HepG2 (cell line): ENCODE results near the gene MYL11. TPM values are rescaled to one million over a fixed set of nuclear protein-coding genes. Genes with fewer than 3 reads are reported as not detected.

ENCODE experiments used
- ATF7 ChIP-seq, 2 experiments: fragments of 450-650 bp in 1 of 2; sonication (generic) in 1 of 2; formaldehyde crosslinking in 1 of 2; IDR thresholded peaks; 2 replicates each; pipeline versions ENCODE4 v1.4.0 to v1.6.1; 2016 to 2020; ENCODE audit warnings: antibody characterized with exemption in 1 of 2, mild to moderate bottlenecking in 1 of 2, missing genetic modification reagents in 1 of 2
- GATAD2A ChIP-seq: IDR thresholded peaks from 2 replicates; pipeline ENCODE4 v1.6.1; 2016
- IKZF4 ChIP-seq: sonication (generic); formaldehyde crosslinking; IDR thresholded peaks from 2 replicates; pipeline ENCODE4 v1.5.1; 2020; ENCODE audit warnings: borderline replicate concordance, mild to moderate bottlenecking, low read depth, missing genetic modification reagents; ENCODE audit errors: not compliant biosample characterization
- ISX ChIP-seq: sonication (generic); formaldehyde crosslinking; conservative IDR thresholded peaks from 2 replicates; pipeline ENCODE4 v1.5.0; 2020; ENCODE audit warnings: missing genetic modification reagents
- JARID2 ChIP-seq: sonication (generic); formaldehyde crosslinking; IDR thresholded peaks from 2 replicates; pipeline ENCODE4 v1.8.1; 2023; ENCODE audit warnings: missing genetic modification reagents, inconsistent platforms; ENCODE audit not compliant: insufficient replicate concordance
- NFE2 ChIP-seq: sonication (generic); formaldehyde crosslinking; IDR thresholded peaks from 2 replicates; pipeline ENCODE4 v1.4.0; 2020; ENCODE audit warnings: missing genetic modification reagents
- SRY ChIP-seq: sonication (generic); formaldehyde crosslinking; IDR thresholded peaks from 2 replicates; pipeline ENCODE4 v1.8.0; 2022; ENCODE audit warnings: mild to moderate bottlenecking, missing genetic modification reagents
- TBL1XR1 ChIP-seq: fragments of 150-350 bp; IDR thresholded peaks from 2 replicates; pipeline ENCODE4 v1.6.1; 2014; ENCODE audit warnings: borderline replicate concordance, low read length; ENCODE audit not compliant: partially characterized antibody
- ZBTB25 ChIP-seq: IDR thresholded peaks from 2 replicates; pipeline ENCODE4 v1.6.1; 2018; ENCODE audit warnings: missing genetic modification reagents
- ZHX2 ChIP-seq, 2 experiments: sonication (generic) in 1 of 2; formaldehyde crosslinking in 1 of 2; IDR thresholded peaks; 2 replicates each; pipeline versions ENCODE4 v1.6.1 to v1.9.0; 2014 to 2022; ENCODE audit warnings: antibody characterized with exemption in 1 of 2, borderline replicate concordance in 1 of 2, inconsistent platforms in 1 of 2, low read depth in 1 of 2, missing genetic modification reagents in 1 of 2
- ZNF460 ChIP-seq: sonication (generic); formaldehyde crosslinking; IDR thresholded peaks from 2 replicates; pipeline ENCODE4 v1.5.1; 2020; ENCODE audit warnings: missing genetic modification reagents, mild to moderate bottlenecking, borderline replicate concordance
- ZNF772 ChIP-seq: sonication (generic); formaldehyde crosslinking; IDR thresholded peaks from 2 replicates; pipeline ENCODE4 v1.5.0; 2020; ENCODE audit warnings: mild to moderate bottlenecking, missing genetic modification reagents
- ZXDC ChIP-seq: sonication (generic); formaldehyde crosslinking; IDR thresholded peaks from 2 replicates; pipeline ENCODE4 v1.5.0; 2020; ENCODE audit warnings: mild to moderate bottlenecking, missing genetic modification reagents
- polyA plus RNA-seq, 8 experiments: library from polyadenylated mRNA; depleted of rRNA in 3 of 8; stranded (reverse) in 7 of 8; unstranded in 1 of 8; fragments of >200 nt; fragmentation: Illumina TruSeq in 4 of 8; extraction: Trizol in 4 of 8; gene quantifications; 2 replicates each; pipeline versions ENCODE4 v1.2.1 to v1.2.3, GENCODE V29; 2011 to 2016; ENCODE audit warnings: low read depth in 4 of 8, missing spikeins in 1 of 8, mixed read lengths in 1 of 8; ENCODE audit not compliant: insufficient read depth in 1 of 8
- total RNA-seq, 5 experiments: library from RNA; depleted of rRNA; stranded (reverse); fragments of >200 nt; fragmentation: Illumina TruSeq; extraction: Trizol; gene quantifications; 2 replicates each; pipeline ENCODE4 v1.2.3, GENCODE V29; 2016; ENCODE audit warnings: low read depth in 1 of 5

The MYL11 gene
- total and polyA plus RNA-seq, 2 of the 13 experiments (the other 11 are each of a cell fraction or from before 2014, with no cell fraction given) = not detected

GRCh38 chr16:30395155-30395991, 20.8 kb downstream of the MYL11 start, which contains the start of gene ZNF48 (continued):
- peak; percentile 39; the same call in 1 of the 2 replicates for TF ChIP-seq ZHX2 (IDR thresholded peaks at IDR 0.05; ENCODE audit: low read depth)
- peak; percentile 48; the same call in 1 of the 2 replicates for TF ChIP-seq ZHX2 (CRISPR knock-in tag; IDR thresholded peaks at IDR 0.05; ENCODE audit: borderline replicate concordance)
- TF ChIP-seq ZXDC = 0 out of 2 replicates have a peak, but pooled peaks have one; percentile 2
- peak; percentile 25 for TF ChIP-seq JARID2 (CRISPR knock-in tag)
- no peak for TF ChIP-seq ISX (CRISPR knock-in tag)
- TF ChIP-seq GATAD2A (CRISPR knock-in tag) = peak; percentile 18; the same call in 1 of the 2 replicates
- TF ChIP-seq ZBTB25 (CRISPR knock-in tag) = peak; percentile 98
- TF ChIP-seq TBL1XR1 = no peak
- TF ChIP-seq SRY (CRISPR knock-in tag) = peak; percentile 22; the same call in 1 of the 2 replicates
- no peak for TF ChIP-seq ZNF772 (CRISPR knock-in tag)
- TF ChIP-seq ZNF460 (CRISPR knock-in tag) = no peak
- no peak for TF ChIP-seq NFE2 (CRISPR knock-in tag)
- TF ChIP-seq IKZF4 (CRISPR knock-in tag) = peak; percentile 79
- TF ChIP-seq ATF7 (IDR thresholded peaks at IDR 0.05) = no peak
- peak; percentile 11 for TF ChIP-seq ATF7 (CRISPR knock-in tag; IDR thresholded peaks at IDR 0.05)
